Peyer's patch (tissue), 4 donors: ENCODE results near the gene CDC42EP3.

ENCODE experiments used
- CTCF ChIP-seq, 6 experiments: fragments of 450-650 bp in 4 of 6; fragments of 200-600 bp in 2 of 6; sonication (generic) in 1 of 6; IDR thresholded peaks; one replicate each; pipeline ENCODE4 v1.5.1; 2017 to 2019; ENCODE audit warnings: antibody characterized with exemption in 6 of 6, mild to moderate bottlenecking in 3 of 6, moderate library complexity in 1 of 6
- POLR2A ChIP-seq, 2 donors: fragments of 450-650 bp; IDR thresholded peaks; one replicate each; pipeline ENCODE4 v1.5.1; 2017; ENCODE audit warnings: antibody characterized with exemption in 2 of 2, mild to moderate bottlenecking in 2 of 2, moderate library complexity in 2 of 2

- no peak for TF ChIP-seq CTCF (IDR thresholded peaks at IDR 0.05)
- TF ChIP-seq POLR2A (IDR thresholded peaks at IDR 0.05), result no peak
Observed at GRCh38 chr2:37676274-37676673, 4.8 kb upstream of the CDC42EP3 start.
